Measurements from ENCODE around the gene TAF9B. TPM values are rescaled to one million over a fixed set of nuclear protein-coding genes. Genes with fewer than 3 reads are reported as not detected.

The TAF9B gene
- total and polyA plus RNA-seq, 8 donors, result 3.2 to 75.4 (median 12.6) TPM

GRCh38 chrX:78118628-78119027 lies 20.8 kb downstream of the TAF9B start:
- peaks cover 0 to 5% (median 0%) of the 10 kb centered on the region in 4 donors for H3K4me1 ChIP-seq
- H3K9me3 ChIP-seq, result no peaks in the 10 kb centered on the region
- H3K4me3 ChIP-seq, result no peak overlapping the region
- no peak for DNase-seq
- 69 to 94% (median 94%) methylated on average over 1 of the region's 1 CpG; no CpG with 5 or more reads in 1 of the 5 donors for WGBS, 5 donors
- H3K27me3 ChIP-seq, result no peaks in the 10 kb centered on the region
- peaks cover 16 to 97% (median 94%) of the 10 kb centered on the region in 4 donors for H3K36me3 ChIP-seq
- no peak for TF ChIP-seq CTCF (IDR thresholded peaks at IDR 0.05)
- no peak for TF ChIP-seq POLR2A (IDR thresholded peaks at IDR 0.05)
- TF ChIP-seq EP300 (IDR thresholded peaks at IDR 0.05), result no peak
- H3K27ac ChIP-seq, result no peak overlapping the region
- intact Hi-C loops (cut with DNase I; ENCODE audit: low total_unique reads), result no loop called here

GRCh38 chrX:78116766-78117165 lies 22.7 kb downstream of the TAF9B start:
- TF ChIP-seq POLR2A (IDR thresholded peaks at IDR 0.05), result no peak
- TF ChIP-seq CTCF (IDR thresholded peaks at IDR 0.05), result no peak
- TF ChIP-seq EP300 (IDR thresholded peaks at IDR 0.05), result no peak
- TF ChIP-seq POLR2AphosphoS5 (IDR thresholded peaks at IDR 0.05), result no peak
- intact Hi-C loops (cut with DNase I; ENCODE audit: low total_unique reads), result no loop called here
- Histone ChIP-seq H3K4me3 (no peak overlapping the region), H3K36me3 (peaks cover 16 to 92% (median 91%) of the 10 kb centered on the region in 4 donors), H3K9me3 (no peaks in the 10 kb centered on the region), H3K27me3 (no peaks in the 10 kb centered on the region), H3K4me1 (peaks cover 0 to 19% (median 0%) of the 10 kb centered on the region in 4 donors), H3K27ac (no peak overlapping the region)
- no peak for DNase-seq
- 48 to 71% (median 52%) methylated on average over 2 of the region's 2 CpGs for WGBS, 5 donors

- no peaks in the 10 kb centered on the region for H3K27me3 ChIP-seq
- intact Hi-C loops (cut with DNase I; ENCODE audit: low total_unique reads), result no loop called here
- no peak for DNase-seq
- no peak for TF ChIP-seq POLR2AphosphoS5 (IDR thresholded peaks at IDR 0.05)
- no peak for TF ChIP-seq EP300 (IDR thresholded peaks at IDR 0.05)
- no peak for TF ChIP-seq CTCF (IDR thresholded peaks at IDR 0.05)
- no peak for TF ChIP-seq POLR2A (IDR thresholded peaks at IDR 0.05)
- H3K4me1 ChIP-seq, result peaks cover 0 to 23% (median 2%) of the 10 kb centered on the region in 4 donors
- no peaks in the 10 kb centered on the region for H3K9me3 ChIP-seq
- H3K4me3 ChIP-seq, result no peak overlapping the region
- H3K36me3 ChIP-seq, result peaks cover 16 to 91% (median 89%) of the 10 kb centered on the region in 4 donors
- no peak overlapping the region for H3K27ac ChIP-seq
Observed at GRCh38 chrX:78116365-78116764, 23.1 kb downstream of the TAF9B start.

GRCh38 chrX:78111140-78111931 lies 28.1 kb downstream of the TAF9B start:
- H3K27me3 ChIP-seq, result no peaks in the 10 kb centered on the region
- DNase-seq, result no peak
- H3K36me3 ChIP-seq, result peaks cover 3 to 59% (median 46%) of the 10 kb centered on the region in 4 donors
- no peak overlapping the region for H3K4me3 ChIP-seq
- no peak overlapping the region for H3K27ac ChIP-seq
- no peaks in the 10 kb centered on the region for H3K9me3 ChIP-seq
- WGBS, 5 donors, result 67 to 75% (median 68%) methylated on average over 9 to 10 of the region's 10 CpGs
- TF ChIP-seq EP300 (IDR thresholded peaks at IDR 0.05), result no peak
- TF ChIP-seq POLR2AphosphoS5 (IDR thresholded peaks at IDR 0.05), result no peak
- no peak for TF ChIP-seq CTCF (IDR thresholded peaks at IDR 0.05)
- TF ChIP-seq POLR2A (IDR thresholded peaks at IDR 0.05), result no peak
- intact Hi-C loops (cut with DNase I; ENCODE audit: low total_unique reads), result no loop called here
- peaks cover 0 to 60% (median 14%) of the 10 kb centered on the region in 4 donors for H3K4me1 ChIP-seq
